Activated T-helper 1 cell treated with Interleukin-2 at 50 U/mL for 16 hours (primary cell): ENCODE measurements around the gene EFTUD2.
"Not testable (repeated sequence)": the region's sequence is repeated elsewhere in the genome, so short reads cannot be mapped to it uniquely, and the experiment has no call there.

ENCODE experiments used
- DNase-seq: peaks from one replicate; pipeline ENCODE4 v3.0.0-alpha.2; 2020; ENCODE audit warnings: low read depth

Gene EFTUD2

DNA sequence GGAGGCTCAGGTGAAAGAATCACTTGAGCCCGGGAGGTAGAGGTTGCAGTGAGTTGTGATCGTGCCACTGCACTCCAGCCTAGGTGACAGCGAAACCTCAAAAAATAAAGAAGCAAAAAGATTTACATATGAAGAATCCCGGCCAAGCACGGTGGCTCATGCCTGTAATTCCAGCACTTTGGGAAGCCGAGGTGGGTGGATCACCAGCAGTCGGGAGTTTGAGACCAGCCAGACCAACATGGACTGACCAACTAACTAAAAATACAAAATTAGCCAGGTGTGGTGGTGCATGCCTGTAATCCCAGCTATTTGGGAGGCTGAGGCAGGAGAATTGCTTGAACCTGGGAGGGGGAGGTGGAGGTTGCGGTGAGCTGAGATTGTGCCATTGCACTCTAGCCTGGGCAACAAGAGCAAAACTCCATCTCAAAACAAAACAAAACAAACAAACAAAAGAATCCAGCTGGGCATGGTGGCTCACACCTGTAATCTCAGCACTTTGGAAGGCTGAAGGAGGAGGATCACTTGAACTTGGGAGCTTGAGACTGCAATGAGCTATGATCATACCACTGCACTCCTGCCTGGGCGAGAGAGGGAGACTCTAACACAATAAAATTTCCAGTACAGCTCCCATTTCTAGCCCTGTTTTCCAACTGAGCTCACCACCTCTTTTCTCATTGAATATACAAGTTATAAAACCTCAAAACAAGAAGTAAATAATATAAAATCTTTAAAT is 90.4 kb downstream of the EFTUD2 start:
- DNase-seq, result not testable (repeated sequence)

DNA sequence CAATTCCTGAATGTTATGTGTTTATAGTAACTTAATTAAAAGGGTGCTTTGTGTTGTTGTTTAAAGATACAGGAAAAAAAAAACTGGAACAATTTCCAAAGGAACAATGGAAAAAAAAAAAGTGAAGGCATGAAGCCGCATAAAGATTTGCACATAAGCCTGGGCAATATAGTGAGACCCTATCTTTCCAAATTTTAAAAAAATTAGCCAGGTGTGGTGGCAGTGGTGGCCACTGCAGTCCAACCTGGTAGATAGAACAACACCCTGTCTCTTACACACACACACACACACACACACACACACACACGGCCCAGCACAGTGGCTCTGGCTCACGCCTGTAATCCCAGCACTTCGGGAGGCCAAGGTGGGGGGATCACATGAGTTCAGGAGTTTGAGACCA is 91.1 kb downstream of the EFTUD2 start:
- DNase-seq, result no peak

DNA sequence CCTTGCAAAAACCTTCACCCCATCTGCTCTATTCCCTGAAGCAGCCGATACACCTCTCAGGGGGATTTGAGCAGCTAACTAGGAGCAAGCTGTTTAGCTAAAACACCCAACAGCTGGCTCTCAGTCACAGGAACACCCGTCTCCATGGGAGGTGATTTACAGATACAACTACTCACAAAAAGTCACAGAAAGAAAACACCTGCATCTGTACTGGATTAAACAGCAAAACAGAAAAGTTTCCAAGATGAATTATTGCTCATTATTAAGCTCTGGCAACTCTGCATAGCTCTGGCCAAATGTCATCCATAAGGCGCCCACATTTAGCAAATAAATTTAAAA is 91.5 kb downstream of the EFTUD2 start:
- no peak for DNase-seq

DNA sequence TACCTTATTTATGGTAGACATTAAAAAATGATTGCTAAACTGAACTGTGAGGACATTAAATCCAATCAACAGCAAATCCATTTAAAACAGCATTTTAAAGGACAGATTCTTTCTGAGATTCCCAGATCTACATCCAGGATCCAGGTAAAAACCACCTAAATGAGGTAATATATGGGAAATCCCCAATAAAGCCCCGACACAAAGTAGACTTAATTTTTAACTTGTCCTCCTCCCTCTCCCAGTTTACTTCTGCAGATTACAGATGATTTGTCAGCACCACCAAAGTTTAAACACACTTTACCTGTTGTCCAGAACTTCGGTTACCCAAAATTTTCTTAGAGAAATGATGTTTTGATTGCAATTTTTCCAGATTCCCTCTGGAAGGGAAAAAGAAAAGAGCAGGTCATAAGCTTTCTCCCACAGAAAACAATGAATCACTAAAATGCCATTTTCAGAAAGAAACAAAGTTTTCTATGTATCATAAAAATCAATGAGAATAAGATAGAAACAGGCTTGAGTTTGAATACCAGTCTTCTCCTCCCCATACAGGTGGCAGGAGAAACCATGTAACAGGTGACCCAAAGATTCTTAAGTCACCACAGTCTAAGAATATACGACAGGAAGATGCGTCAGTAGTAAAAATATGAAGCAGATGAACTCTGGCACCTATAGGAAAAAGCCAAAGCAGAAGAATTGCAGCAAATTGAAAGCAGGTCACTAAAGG is 92.0 kb downstream of the EFTUD2 start:
- DNase-seq, result no peak

DNA sequence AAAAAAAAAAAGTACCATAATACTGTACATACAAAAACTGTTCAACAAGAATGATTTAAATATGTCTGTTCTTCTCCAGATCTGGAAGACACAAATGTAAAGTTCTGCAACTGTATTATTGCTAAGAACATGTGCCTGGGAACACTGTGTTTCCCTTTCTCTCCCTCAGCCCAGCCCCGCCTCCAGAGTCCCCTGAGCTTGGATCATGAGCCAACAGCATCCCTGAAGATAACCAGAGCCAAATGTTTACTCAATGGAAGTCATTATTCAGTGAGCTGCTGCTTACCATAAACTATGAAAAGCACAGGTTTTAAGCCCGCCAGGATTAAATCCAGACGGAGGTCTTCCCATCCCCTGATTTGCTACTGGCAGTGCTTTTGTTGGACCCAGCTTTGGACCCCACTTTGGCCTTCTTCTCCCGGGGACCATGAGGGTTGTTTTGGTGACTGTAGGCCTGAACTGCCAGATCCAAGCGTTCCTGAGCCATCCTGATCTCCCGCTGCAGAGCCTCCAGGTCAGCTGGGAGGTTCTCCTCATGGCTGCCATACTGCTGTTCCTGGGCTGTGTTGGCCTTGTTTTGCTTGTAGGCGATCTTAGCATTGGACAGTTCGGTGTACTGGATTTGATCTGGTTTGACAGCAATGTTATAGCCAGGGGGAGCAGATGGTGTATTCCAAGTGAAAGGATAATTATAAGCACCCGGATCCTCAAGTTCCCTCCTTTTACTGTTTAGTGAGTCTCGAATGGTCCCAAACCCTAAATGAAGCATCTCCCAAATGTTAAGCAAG is 94.7 kb downstream of the EFTUD2 start:
- DNase-seq, result no peak

DNA sequence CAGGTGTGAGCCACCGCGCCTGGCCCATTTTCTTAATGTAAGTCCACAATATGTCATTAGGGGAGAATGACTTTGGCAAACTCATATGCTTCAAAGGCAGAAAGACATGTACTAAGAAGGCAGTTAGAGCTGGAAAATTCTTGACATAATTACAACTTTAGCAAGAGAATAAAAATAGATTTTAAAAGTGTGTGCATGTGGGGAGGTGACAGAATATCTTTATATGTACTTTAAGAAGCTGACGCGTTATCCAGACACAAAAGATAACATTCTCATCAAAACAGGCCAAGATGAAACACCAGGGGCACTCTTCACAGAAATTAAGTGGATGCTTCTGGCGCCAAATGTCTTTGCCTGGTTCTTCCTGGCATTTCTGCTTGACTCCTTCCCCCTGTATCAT is 97.4 kb downstream of the EFTUD2 start:
- DNase-seq, result no peak
